Mesendoderm (in vitro differentiated cells): Measurements from ENCODE around the gene ARHGAP26.

ENCODE experiments used
- DNase-seq: peaks from one replicate; pipeline ENCODE4 v3.0.0; 2013
- H2AK5ac ChIP-seq: 2 replicates; pipeline ENCODE4 v1.6.1; 2013; ENCODE audit warnings: low read length, inconsistent platforms
- H2BK120ac ChIP-seq: 2 replicates; pipeline ENCODE4 v1.6.1; 2013; ENCODE audit warnings: low read depth, mild to moderate bottlenecking, low read length, moderate library complexity, mixed read lengths
- H2BK15ac ChIP-seq: replicated peaks from 2 replicates; pipeline ENCODE4 v1.6.1; 2013; ENCODE audit warnings: low read depth, mild to moderate bottlenecking, moderate library complexity
- H2BK5ac ChIP-seq: 2 replicates; pipeline ENCODE4 v1.6.1; 2013; ENCODE audit warnings: low read length, inconsistent platforms
- H3K18ac ChIP-seq: 2 replicates; pipeline ENCODE4 v1.6.1; 2013; ENCODE audit warnings: mild to moderate bottlenecking, low read length, mixed read lengths
- H3K23ac ChIP-seq: one replicate; pipeline ENCODE4 v1.6.1; 2013; ENCODE audit warnings: low read length
- H3K27ac ChIP-seq: 2 replicates; pipeline ENCODE4 v1.5.1; 2013; ENCODE audit warnings: low read depth, mild to moderate bottlenecking, inconsistent platforms, low read length, moderate library complexity
- H3K27me3 ChIP-seq: 2 replicates; pipeline ENCODE4 v1.6.1; 2013; ENCODE audit warnings: low read length, control low read depth, mild to moderate bottlenecking, inconsistent platforms; ENCODE audit not compliant: insufficient read depth, poor library complexity
- H3K36me3 ChIP-seq: 2 replicates; pipeline ENCODE4 v1.6.1; 2013; ENCODE audit warnings: low read length, inconsistent platforms; ENCODE audit not compliant: control insufficient read depth, insufficient read depth
- H3K4ac ChIP-seq: one replicate; pipeline ENCODE4 v1.6.1; 2013; ENCODE audit warnings: low read depth, mild to moderate bottlenecking, low read length, moderate library complexity
- H3K4me1 ChIP-seq: 2 replicates; pipeline ENCODE4 v1.6.1; 2013; ENCODE audit warnings: low read depth, low read length, inconsistent platforms; ENCODE audit not compliant: control insufficient read depth
- H3K4me2 ChIP-seq: 2 replicates; pipeline ENCODE4 v1.6.1; 2013; ENCODE audit warnings: low read length
- H3K4me3 ChIP-seq: 2 replicates; pipeline ENCODE4 v1.5.1; 2013; ENCODE audit warnings: mild to moderate bottlenecking, low read length
- H3K56ac ChIP-seq: one replicate; pipeline ENCODE4 v1.6.1; 2013; ENCODE audit warnings: low read length
- H3K79me1 ChIP-seq: 2 replicates; pipeline ENCODE4 v1.6.1; 2013; ENCODE audit warnings: low read length, inconsistent platforms
- H3K79me2 ChIP-seq: 2 replicates; pipeline ENCODE4 v1.6.1; 2013; ENCODE audit warnings: mild to moderate bottlenecking, low read length; ENCODE audit not compliant: control insufficient read depth, insufficient read depth
- H3K9ac ChIP-seq: 2 replicates; pipeline ENCODE4 v1.6.1; 2013; ENCODE audit warnings: low read length, inconsistent platforms
- H4K5ac ChIP-seq: one replicate; pipeline ENCODE4 v1.6.1; 2013; ENCODE audit warnings: low read length
- H4K8ac ChIP-seq: one replicate; pipeline ENCODE4 v1.6.1; 2013; ENCODE audit warnings: low read depth, mild to moderate bottlenecking, control low read depth, low read length, moderate library complexity
- WGBS: extraction: QIAGEN DNeasy Blood & Tissue Kit; methylation state at CpG from one replicate; pipeline ENCODE4 v1.1.7; 2013; ENCODE audit warnings: low lambda C conversion rate, missing lambda C conversion rate; ENCODE audit not compliant: insufficient coverage; ENCODE audit errors: extremely low coverage; 5-methylcytosine and 5-hydroxymethylcytosine counted together

ARHGAP26 gene

GRCh38 chr5:142973932-142974331 is 203.8 kb downstream of the ARHGAP26 start:
- WGBS: no CpG with 5 or more reads among the region's 3 CpGs
- no peak overlapping the region for H3K9ac ChIP-seq
- H2BK15ac ChIP-seq: no peak overlapping the region
- H2AK5ac ChIP-seq: no peak overlapping the region
- H3K27ac ChIP-seq: no peak overlapping the region
- peak overlapping the region; percentile 15 for H4K5ac ChIP-seq
- H2BK120ac ChIP-seq: no peak overlapping the region
- H3K79me2 ChIP-seq: no peaks in the 10 kb centered on the region
- DNase-seq: no peak
- H3K23ac ChIP-seq: no peak overlapping the region
- H3K4me3 ChIP-seq: no peak overlapping the region
- H3K4ac ChIP-seq: no peak overlapping the region
- H2BK5ac ChIP-seq: no peak overlapping the region
- H3K18ac ChIP-seq: peak overlapping the region; percentile 77
- no peaks in the 10 kb centered on the region for H3K79me1 ChIP-seq
- no peak overlapping the region for H3K4me2 ChIP-seq
- H3K56ac ChIP-seq: no peak overlapping the region
- H3K27me3 ChIP-seq: no peaks in the 10 kb centered on the region
- H4K8ac ChIP-seq: no peak overlapping the region
- no peaks in the 10 kb centered on the region for H3K4me1 ChIP-seq
- no peaks in the 10 kb centered on the region for H3K36me3 ChIP-seq

GRCh38 chr5:142974409-142974808 is 204.2 kb downstream of the ARHGAP26 start:
- no peak overlapping the region for H3K9ac ChIP-seq
- H3K56ac ChIP-seq: no peak overlapping the region
- no peaks in the 10 kb centered on the region for H3K4me1 ChIP-seq
- no peaks in the 10 kb centered on the region for H3K79me1 ChIP-seq
- no peak overlapping the region for H2BK15ac ChIP-seq
- no peak for DNase-seq
- no peak overlapping the region for H2BK5ac ChIP-seq
- H3K4me3 ChIP-seq: no peak overlapping the region
- H3K23ac ChIP-seq: no peak overlapping the region
- H4K5ac ChIP-seq: peak overlapping the region; percentile 15
- WGBS: no CpG with 5 or more reads among the region's 4 CpGs
- H2BK120ac ChIP-seq: no peak overlapping the region
- no peaks in the 10 kb centered on the region for H3K36me3 ChIP-seq
- no peaks in the 10 kb centered on the region for H3K27me3 ChIP-seq
- H3K18ac ChIP-seq: no peak overlapping the region
- H4K8ac ChIP-seq: no peak overlapping the region
- no peak overlapping the region for H2AK5ac ChIP-seq
- H3K4ac ChIP-seq: no peak overlapping the region
- H3K79me2 ChIP-seq: no peaks in the 10 kb centered on the region
- H3K27ac ChIP-seq: no peak overlapping the region
- no peak overlapping the region for H3K4me2 ChIP-seq

GRCh38 chr5:142976861-142977260 is 206.7 kb downstream of the ARHGAP26 start:
- H2AK5ac ChIP-seq: no peak overlapping the region
- WGBS: no CpG with 5 or more reads among the region's 3 CpGs
- no peak overlapping the region for H3K56ac ChIP-seq
- H3K4me3 ChIP-seq: no peak overlapping the region
- no peaks in the 10 kb centered on the region for H3K79me1 ChIP-seq
- no peak overlapping the region for H3K23ac ChIP-seq
- H3K79me2 ChIP-seq: no peaks in the 10 kb centered on the region
- H4K8ac ChIP-seq: no peak overlapping the region
- H4K5ac ChIP-seq: no peak overlapping the region
- no peaks in the 10 kb centered on the region for H3K36me3 ChIP-seq
- no peak overlapping the region for H2BK15ac ChIP-seq
- peaks cover under 1% of the 10 kb centered on the region for H3K4me1 ChIP-seq
- no peaks in the 10 kb centered on the region for H3K27me3 ChIP-seq
- H2BK5ac ChIP-seq: no peak overlapping the region
- H3K18ac ChIP-seq: peak overlapping the region; percentile 80
- H3K9ac ChIP-seq: no peak overlapping the region
- H3K4me2 ChIP-seq: no peak overlapping the region
- no peak overlapping the region for H3K27ac ChIP-seq
- H2BK120ac ChIP-seq: no peak overlapping the region
- DNase-seq: no peak
- H3K4ac ChIP-seq: peak overlapping the region; percentile 70

GRCh38 chr5:142977363-142978051 is 207.3 kb downstream of the ARHGAP26 start:
- Histone ChIP-seq H2BK5ac (no peak overlapping the region), H3K4me3 (no peak overlapping the region), H3K79me2 (no peaks in the 10 kb centered on the region), H3K4ac (no peak overlapping the region), H3K79me1 (no peaks in the 10 kb centered on the region), H2BK15ac (no peak overlapping the region), H3K18ac (no peak overlapping the region), H3K56ac (no peak overlapping the region), H3K23ac (no peak overlapping the region), H2AK5ac (no peak overlapping the region), H3K9ac (no peak overlapping the region), H2BK120ac (no peak overlapping the region), H3K4me2 (no peak overlapping the region), H3K27ac (no peak overlapping the region), H3K36me3 (no peaks in the 10 kb centered on the region), H3K27me3 (no peaks in the 10 kb centered on the region), H4K8ac (no peak overlapping the region), H3K4me1 (peaks cover 7% of the 10 kb centered on the region), H4K5ac (no peak overlapping the region)
- DNase-seq: peak; percentile 67
- WGBS: no CpG with 5 or more reads among the region's 8 CpGs

GRCh38 chr5:142978252-142978651 is 208.1 kb downstream of the ARHGAP26 start:
- no peaks in the 10 kb centered on the region for H3K79me1 ChIP-seq
- H3K27me3 ChIP-seq: no peaks in the 10 kb centered on the region
- DNase-seq: no peak
- peaks cover 10% of the 10 kb centered on the region for H3K4me1 ChIP-seq
- H3K4me2 ChIP-seq: no peak overlapping the region
- no peak overlapping the region for H3K18ac ChIP-seq
- H2AK5ac ChIP-seq: no peak overlapping the region
- H3K23ac ChIP-seq: no peak overlapping the region
- H3K27ac ChIP-seq: no peak overlapping the region
- H2BK5ac ChIP-seq: no peak overlapping the region
- H3K9ac ChIP-seq: no peak overlapping the region
- no peaks in the 10 kb centered on the region for H3K36me3 ChIP-seq
- no peak overlapping the region for H2BK15ac ChIP-seq
- H4K5ac ChIP-seq: no peak overlapping the region
- H3K56ac ChIP-seq: no peak overlapping the region
- no peak overlapping the region for H3K4me3 ChIP-seq
- WGBS: no CpG with 5 or more reads among the region's 2 CpGs
- H2BK120ac ChIP-seq: no peak overlapping the region
- no peak overlapping the region for H3K4ac ChIP-seq
- H4K8ac ChIP-seq: no peak overlapping the region
- H3K79me2 ChIP-seq: no peaks in the 10 kb centered on the region

GRCh38 chr5:142978726-142979125 is 208.5 kb downstream of the ARHGAP26 start:
- Histone ChIP-seq H3K23ac (no peak overlapping the region), H2BK5ac (no peak overlapping the region), H3K9ac (no peak overlapping the region), H3K4me2 (no peak overlapping the region), H3K36me3 (no peaks in the 10 kb centered on the region), H2AK5ac (no peak overlapping the region), H3K79me1 (no peaks in the 10 kb centered on the region), H3K79me2 (no peaks in the 10 kb centered on the region), H3K18ac (no peak overlapping the region), H4K8ac (no peak overlapping the region), H2BK15ac (no peak overlapping the region), H3K4ac (no peak overlapping the region), H3K4me1 (peaks cover 10% of the 10 kb centered on the region), H3K4me3 (no peak overlapping the region), H3K27ac (no peak overlapping the region), H3K56ac (no peak overlapping the region), H2BK120ac (no peak overlapping the region), H4K5ac (no peak overlapping the region), H3K27me3 (no peaks in the 10 kb centered on the region)
- no peak for DNase-seq
- WGBS: no CpG with 5 or more reads among the region's 1 CpG
